Nephron (organoid): ENCODE data around the gene CASQ2.
A peak's percentile ranks its signal among the peaks of the same experiment; 100 is the strongest.

Experiments used
- H3K27ac Mint-ChIP-seq, 3 experiments: 2 replicates each; pipeline ENCODE4 v1.8.0; 2020; ENCODE audit warnings: mixed read lengths in 3 of 3, mild to moderate bottlenecking in 2 of 3, moderate library complexity in 1 of 3
- H3K27me3 Mint-ChIP-seq: 2 replicates; pipeline ENCODE4 v1.8.0; 2021; ENCODE audit warnings: low read depth, mild to moderate bottlenecking, moderate library complexity, mixed read lengths
- H3K36me3 Mint-ChIP-seq: 2 replicates; pipeline ENCODE4 v1.8.0; 2020; ENCODE audit warnings: low read depth, mixed read lengths
- H3K4me1 Mint-ChIP-seq: 2 replicates; pipeline ENCODE4 v1.8.0; 2020; ENCODE audit warnings: mixed read lengths
- H3K4me3 Mint-ChIP-seq, 3 experiments: 2 replicates each; pipeline ENCODE4 v1.8.0; 2020; ENCODE audit warnings: mild to moderate bottlenecking in 3 of 3, mixed read lengths in 3 of 3, moderate library complexity in 2 of 3
- H3K9me3 Mint-ChIP-seq: 2 replicates; pipeline ENCODE4 v1.8.0; 2020; ENCODE audit warnings: mixed read lengths
- TF ChIP-seq, protein P1 (sequence below), 3 experiments: fragments of 200-600 bp; sonication (generic); IDR thresholded peaks; one replicate each; pipeline ENCODE4 v1.5.0; 2021; ENCODE audit warnings: antibody characterized with exemption in 3 of 3; ENCODE audit not compliant: unreplicated experiment in 3 of 3

CASQ2 gene

GRCh38 chr1:115682792-115683191, 85.7 kb downstream of the CASQ2 start:
- TF ChIP-seq, protein P1, sequence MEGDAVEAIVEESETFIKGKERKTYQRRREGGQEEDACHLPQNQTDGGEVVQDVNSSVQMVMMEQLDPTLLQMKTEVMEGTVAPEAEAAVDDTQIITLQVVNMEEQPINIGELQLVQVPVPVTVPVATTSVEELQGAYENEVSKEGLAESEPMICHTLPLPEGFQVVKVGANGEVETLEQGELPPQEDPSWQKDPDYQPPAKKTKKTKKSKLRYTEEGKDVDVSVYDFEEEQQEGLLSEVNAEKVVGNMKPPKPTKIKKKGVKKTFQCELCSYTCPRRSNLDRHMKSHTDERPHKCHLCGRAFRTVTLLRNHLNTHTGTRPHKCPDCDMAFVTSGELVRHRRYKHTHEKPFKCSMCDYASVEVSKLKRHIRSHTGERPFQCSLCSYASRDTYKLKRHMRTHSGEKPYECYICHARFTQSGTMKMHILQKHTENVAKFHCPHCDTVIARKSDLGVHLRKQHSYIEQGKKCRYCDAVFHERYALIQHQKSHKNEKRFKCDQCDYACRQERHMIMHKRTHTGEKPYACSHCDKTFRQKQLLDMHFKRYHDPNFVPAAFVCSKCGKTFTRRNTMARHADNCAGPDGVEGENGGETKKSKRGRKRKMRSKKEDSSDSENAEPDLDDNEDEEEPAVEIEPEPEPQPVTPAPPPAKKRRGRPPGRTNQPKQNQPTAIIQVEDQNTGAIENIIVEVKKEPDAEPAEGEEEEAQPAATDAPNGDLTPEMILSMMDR (IDR thresholded peaks at IDR 0.05; ENCODE audit: unreplicated experiment in 3 of 3): no peak
- peaks cover 51% of the 10 kb centered on the region for H3K36me3 Mint-ChIP-seq
- no peak overlapping the region for H3K4me3 Mint-ChIP-seq
- no peaks in the 10 kb centered on the region for H3K9me3 Mint-ChIP-seq
- no peak overlapping the region for H3K27ac Mint-ChIP-seq
- H3K4me1 Mint-ChIP-seq: peaks cover 8% of the 10 kb centered on the region
- peaks cover 4% of the 10 kb centered on the region for H3K27me3 Mint-ChIP-seq

- Mint-ChIP-seq H3K27me3 (peaks cover 4% of the 10 kb centered on the region), H3K27ac (no peak overlapping the region), H3K4me3 (no peak overlapping the region), H3K9me3 (no peaks in the 10 kb centered on the region), H3K4me1 (peaks cover 13% of the 10 kb centered on the region), H3K36me3 (peaks cover 47% of the 10 kb centered on the region)
- TF ChIP-seq, protein P1 (IDR thresholded peaks at IDR 0.05; ENCODE audit: unreplicated experiment in 3 of 3): no peak
Measured at GRCh38 chr1:115680730-115681111, 87.8 kb downstream of the CASQ2 start.

GRCh38 chr1:115679141-115679611, 89.3 kb downstream of the CASQ2 start:
- no peak overlapping the region for H3K4me3 Mint-ChIP-seq
- TF ChIP-seq, protein P1 (IDR thresholded peaks at IDR 0.05; ENCODE audit: unreplicated experiment in 3 of 3): no peak
- no peaks in the 10 kb centered on the region for H3K9me3 Mint-ChIP-seq
- H3K27me3 Mint-ChIP-seq: peaks cover 4% of the 10 kb centered on the region
- H3K27ac Mint-ChIP-seq: no peak overlapping the region
- peaks cover 13% of the 10 kb centered on the region for H3K4me1 Mint-ChIP-seq
- H3K36me3 Mint-ChIP-seq: peaks cover 39% of the 10 kb centered on the region

- H3K27me3 Mint-ChIP-seq: peaks cover 4% of the 10 kb centered on the region
- no peaks in the 10 kb centered on the region for H3K9me3 Mint-ChIP-seq
- H3K4me3 Mint-ChIP-seq: no peak overlapping the region
- peak overlapping the region in 1 of 3 experiments; percentile 58 for H3K27ac Mint-ChIP-seq
- H3K36me3 Mint-ChIP-seq: peaks cover 33% of the 10 kb centered on the region
- TF ChIP-seq, protein P1 (IDR thresholded peaks at IDR 0.05; ENCODE audit: unreplicated experiment in 3 of 3): no peak
- peaks cover 15% of the 10 kb centered on the region for H3K4me1 Mint-ChIP-seq
Measured at GRCh38 chr1:115678141-115678540, 90.4 kb downstream of the CASQ2 start.

GRCh38 chr1:115677565-115677964, 90.9 kb downstream of the CASQ2 start:
- Mint-ChIP-seq H3K27ac (peak overlapping the region in 2 of 3 experiments; percentile 48 to 58), H3K4me3 (no peak overlapping the region), H3K27me3 (peaks cover 4% of the 10 kb centered on the region), H3K9me3 (no peaks in the 10 kb centered on the region), H3K36me3 (peaks cover 29% of the 10 kb centered on the region), H3K4me1 (peaks cover 19% of the 10 kb centered on the region)
- TF ChIP-seq, protein P1 (IDR thresholded peaks at IDR 0.05; ENCODE audit: unreplicated experiment in 3 of 3): peak in 2 of 3 experiments; percentile 10 to 16

DNA sequence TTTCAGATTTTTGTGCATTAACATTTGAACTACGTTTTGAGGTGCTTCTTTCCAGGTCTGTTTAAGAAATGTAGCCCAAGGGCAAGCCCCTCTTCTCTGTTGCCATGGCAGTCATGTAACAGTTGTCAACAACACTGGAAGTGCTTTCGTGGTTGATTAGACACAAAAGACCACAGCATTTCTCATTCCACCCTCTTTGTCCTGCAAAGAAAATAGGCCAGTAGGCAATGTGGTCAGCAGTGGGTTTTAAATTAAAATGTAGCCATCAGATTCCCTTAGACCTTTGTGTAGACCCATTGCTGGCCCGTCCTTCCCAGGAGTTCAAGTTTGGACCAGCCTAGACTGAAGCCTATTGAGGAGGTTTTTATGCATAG, 91.3 kb downstream of the CASQ2 start:
- Mint-ChIP-seq H3K36me3 (peaks cover 25% of the 10 kb centered on the region), H3K9me3 (no peaks in the 10 kb centered on the region), H3K4me1 (peaks cover 23% of the 10 kb centered on the region), H3K27me3 (peaks cover 4% of the 10 kb centered on the region), H3K27ac (peak overlapping the region; percentile 48 to 62 (median 58)), H3K4me3 (no peak overlapping the region)
- TF ChIP-seq, protein P1 (IDR thresholded peaks at IDR 0.05; ENCODE audit: unreplicated experiment in 3 of 3): no peak
